Caco-2 (cell line): Measurements from ENCODE around the gene TBXT. TPM values are rescaled to one million over a fixed set of nuclear protein-coding genes. Genes with fewer than 3 reads are reported as not detected.
A peak's percentile ranks its signal among the peaks of the same experiment; 100 is the strongest.

Experiments used
- Bru-seq: library from RNA; stranded (reverse); fragments of 400-500 nt; gene quantifications from one replicate; lab custom pipeline; 2021; lab: Mats Ljungman, UMichigan
- BruChase-seq, 2 experiments: library from RNA; stranded (reverse); fragments of 400-500 nt; gene quantifications; one replicate each; lab custom pipeline; 2021; lab: Mats Ljungman, UMichigan
- BruUV-seq: library from RNA; stranded (reverse); fragments of 400-500 nt; replicated peaks from 2 replicates; lab custom pipeline; 2021; lab: Mats Ljungman, UMichigan
- CTCF ChIA-PET: fragments of 300-600 bp; sonication (Branson Sonifier 250); formaldehyde crosslinking; loops from one replicate; lab custom pipeline; 2022; ENCODE audit warnings: antibody characterized with exemption; lab: Charles Lee
- POLR2A ChIA-PET: fragments of 300-600 bp; sonication (Branson Sonifier 250); formaldehyde crosslinking; loops from one replicate; lab custom pipeline; 2022; ENCODE audit warnings: antibody characterized with exemption; lab: Charles Lee
- DNase-seq, 2 experiments: peaks; one replicate each; pipeline versions ENCODE4 v3.0.0 to v3.0.0-alpha.2; 2020 to 2022
- H3K27me3 ChIP-seq: replicated peaks from 2 replicates; pipeline ENCODE4 v1.6.0; 2011; ENCODE audit warnings: low read length; ENCODE audit not compliant: control insufficient read depth, insufficient read depth
- H3K36me3 ChIP-seq: 2 replicates; pipeline ENCODE4 v1.5.1; 2011; ENCODE audit warnings: low read length; ENCODE audit not compliant: control insufficient read depth, insufficient read depth
- H3K4me1 ChIP-seq: fragments of 250-450 bp; sonication (Bioruptor Pico); 2 replicates; pipeline ENCODE4 v1.5.1; 2020; ENCODE audit warnings: mild to moderate bottlenecking
- H3K4me3 ChIP-seq: 2 replicates; pipeline ENCODE4 v1.5.1; 2011; ENCODE audit warnings: low read depth, mild to moderate bottlenecking, control low read depth, low read length
- H3K9me3 ChIP-seq: fragments of 250-450 bp; sonication (Bioruptor Pico); 2 replicates; pipeline ENCODE4 v1.5.1; 2020; ENCODE audit warnings: mild to moderate bottlenecking, moderate library complexity
- H3K27ac Mint-ChIP-seq: one replicate; pipeline ENCODE4 v1.8.0; 2022; ENCODE audit warnings: mixed read lengths; ENCODE audit not compliant: unreplicated experiment
- H3K27me3 Mint-ChIP-seq: one replicate; pipeline ENCODE4 v1.8.0; 2022; ENCODE audit warnings: mixed read lengths; ENCODE audit not compliant: insufficient read depth, unreplicated experiment
- H3K36me3 Mint-ChIP-seq: one replicate; pipeline ENCODE4 v1.8.0; 2022; ENCODE audit warnings: mild to moderate bottlenecking, mixed read lengths; ENCODE audit not compliant: insufficient read depth, unreplicated experiment
- H3K4me1 Mint-ChIP-seq: one replicate; pipeline ENCODE4 v1.8.0; 2022; ENCODE audit warnings: low read depth, mixed read lengths; ENCODE audit not compliant: unreplicated experiment
- H3K4me3 Mint-ChIP-seq: one replicate; pipeline ENCODE4 v1.8.0; 2022; ENCODE audit warnings: mild to moderate bottlenecking, moderate library complexity, mixed read lengths; ENCODE audit not compliant: unreplicated experiment
- H3K9me3 Mint-ChIP-seq: one replicate; pipeline ENCODE4 v1.8.0; 2022; ENCODE audit warnings: mixed read lengths; ENCODE audit not compliant: unreplicated experiment
- intact Hi-C: fragments of 100-400 bp; cut with micrococcal nuclease; formaldehyde crosslinking; loops from one replicate; pipeline ENCODE4 v1.10.0; 2022; ENCODE audit not compliant: unreplicated experiment
- long read RNA-seq: library from polyadenylated mRNA; stranded (forward); transcript quantifications from one replicate; pipeline ENCODE4 v2.0.0, GENCODE V29; 2022
- total RNA-seq: library from RNA; stranded (reverse); gene quantifications from 2 replicates; pipeline ENCODE4 v1.2.3, GENCODE V29; 2022
- TF ChIP-seq, protein P1 (sequence below), 2 experiments: fragments of 200-600 bp in 1 of 2; IDR thresholded peaks; 1 replicate in 1 of 2; 2 replicates in 1 of 2; pipeline versions ENCODE4 v1.5.1 to v1.8.0; 2011 to 2022; ENCODE audit warnings: antibody characterized with exemption in 1 of 2, control low read depth in 1 of 2, inconsistent platforms in 1 of 2, low read depth in 1 of 2, low read length in 1 of 2, mild to moderate bottlenecking in 1 of 2, moderate library complexity in 1 of 2; ENCODE audit not compliant: insufficient read depth in 1 of 2, severe bottlenecking in 1 of 2, unreplicated experiment in 1 of 2

TBXT gene, protein sequence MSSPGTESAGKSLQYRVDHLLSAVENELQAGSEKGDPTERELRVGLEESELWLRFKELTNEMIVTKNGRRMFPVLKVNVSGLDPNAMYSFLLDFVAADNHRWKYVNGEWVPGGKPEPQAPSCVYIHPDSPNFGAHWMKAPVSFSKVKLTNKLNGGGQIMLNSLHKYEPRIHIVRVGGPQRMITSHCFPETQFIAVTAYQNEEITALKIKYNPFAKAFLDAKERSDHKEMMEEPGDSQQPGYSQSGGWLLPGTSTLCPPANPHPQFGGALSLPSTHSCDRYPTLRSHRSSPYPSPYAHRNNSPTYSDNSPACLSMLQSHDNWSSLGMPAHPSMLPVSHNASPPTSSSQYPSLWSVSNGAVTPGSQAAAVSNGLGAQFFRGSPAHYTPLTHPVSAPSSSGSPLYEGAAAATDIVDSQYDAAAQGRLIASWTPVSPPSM
- total RNA-seq (not detected in 2 replicates), Bru-seq, nascent RNA (not detected), BruChase-seq, experiment 1, labeled RNA remaining after a 2-hour chase (not detected), BruChase-seq, experiment 2, labeled RNA remaining after a 6-hour chase (percentile 4 among the genes with signal in this experiment)
- long read RNA-seq, result 0 reads

DNA sequence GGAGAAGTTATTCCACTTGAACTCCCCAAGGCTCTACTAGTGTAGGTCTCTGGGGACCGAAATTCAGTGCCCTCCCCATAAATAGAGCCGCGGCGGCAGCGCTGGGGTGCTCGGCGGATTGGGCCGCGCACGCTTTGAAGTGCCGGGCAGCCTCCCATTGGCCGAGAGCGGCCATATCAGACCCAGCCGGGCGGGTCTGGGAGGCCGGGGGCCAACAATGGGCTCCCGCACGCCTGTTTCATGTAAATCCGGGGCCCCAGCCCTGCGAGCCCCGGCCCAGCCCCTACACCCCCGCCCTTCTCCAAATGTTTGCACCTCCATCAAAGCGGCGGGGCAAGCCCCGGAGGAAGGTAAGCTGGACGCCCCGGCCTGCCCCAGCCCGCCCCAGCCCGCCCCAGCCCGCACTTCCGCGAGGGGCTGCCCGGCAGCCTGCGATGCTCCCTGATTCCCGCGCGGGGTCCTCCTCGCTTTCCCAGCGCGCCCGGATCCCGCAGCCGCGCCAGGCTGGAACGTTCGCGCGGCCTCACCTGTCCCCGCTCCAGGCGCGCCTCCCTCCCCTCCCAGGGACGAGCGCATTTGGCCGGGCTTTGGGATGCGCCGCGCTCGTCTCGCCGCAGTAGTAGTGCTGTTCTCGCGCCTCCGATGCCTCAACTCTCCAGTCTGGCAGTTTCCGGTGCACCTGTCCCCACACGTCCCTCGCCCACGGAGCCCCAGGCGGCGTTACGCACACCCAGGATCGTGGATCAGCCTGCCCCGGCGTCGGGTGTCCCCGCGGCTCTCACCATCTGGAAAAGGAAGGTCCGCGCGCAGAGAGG, at the start of gene TBXT:
Gene TBXT (minus strand): TSS at position 51 of the 815 bp plus-strand sequence. CDS start 260 bp downstream, outside the sequence.
- CTCF ChIA-PET, result no interaction called here
- Mint-ChIP-seq H3K4me3 (peak within 1 kb of the TSS; percentile 75), H3K36me3 (no peaks in the 10 kb centered on the region), H3K4me1 (no peaks in the 10 kb centered on the region), H3K27me3 (peaks cover 19% of the 10 kb centered on the region), H3K9me3 (no peaks in the 10 kb centered on the region), H3K27ac (no peak within 1 kb of the TSS)
- Histone ChIP-seq H3K4me1 (no peaks in the 10 kb centered on the region), H3K36me3 (no peaks in the 10 kb centered on the region), H3K9me3 (no peaks in the 10 kb centered on the region), H3K4me3 (peak within 1 kb of the TSS; percentile 25), H3K27me3 (no peaks in the 10 kb centered on the region; the same call in 1 of the 2 replicates)
- no TSS peak for BruUV-seq
- DNase-seq, result peak in 1 of 2 experiments; percentile 28
- intact Hi-C loops, result no loop called here
- POLR2A ChIA-PET, result no interaction called here
- TF ChIP-seq, protein P1, sequence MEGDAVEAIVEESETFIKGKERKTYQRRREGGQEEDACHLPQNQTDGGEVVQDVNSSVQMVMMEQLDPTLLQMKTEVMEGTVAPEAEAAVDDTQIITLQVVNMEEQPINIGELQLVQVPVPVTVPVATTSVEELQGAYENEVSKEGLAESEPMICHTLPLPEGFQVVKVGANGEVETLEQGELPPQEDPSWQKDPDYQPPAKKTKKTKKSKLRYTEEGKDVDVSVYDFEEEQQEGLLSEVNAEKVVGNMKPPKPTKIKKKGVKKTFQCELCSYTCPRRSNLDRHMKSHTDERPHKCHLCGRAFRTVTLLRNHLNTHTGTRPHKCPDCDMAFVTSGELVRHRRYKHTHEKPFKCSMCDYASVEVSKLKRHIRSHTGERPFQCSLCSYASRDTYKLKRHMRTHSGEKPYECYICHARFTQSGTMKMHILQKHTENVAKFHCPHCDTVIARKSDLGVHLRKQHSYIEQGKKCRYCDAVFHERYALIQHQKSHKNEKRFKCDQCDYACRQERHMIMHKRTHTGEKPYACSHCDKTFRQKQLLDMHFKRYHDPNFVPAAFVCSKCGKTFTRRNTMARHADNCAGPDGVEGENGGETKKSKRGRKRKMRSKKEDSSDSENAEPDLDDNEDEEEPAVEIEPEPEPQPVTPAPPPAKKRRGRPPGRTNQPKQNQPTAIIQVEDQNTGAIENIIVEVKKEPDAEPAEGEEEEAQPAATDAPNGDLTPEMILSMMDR (IDR thresholded peaks at IDR 0.05; ENCODE audit: insufficient read depth in 1 of 2, low read depth in 1 of 2, low read length in 1 of 2, severe bottlenecking in 1 of 2, unreplicated experiment in 1 of 2), result no peak

DNA sequence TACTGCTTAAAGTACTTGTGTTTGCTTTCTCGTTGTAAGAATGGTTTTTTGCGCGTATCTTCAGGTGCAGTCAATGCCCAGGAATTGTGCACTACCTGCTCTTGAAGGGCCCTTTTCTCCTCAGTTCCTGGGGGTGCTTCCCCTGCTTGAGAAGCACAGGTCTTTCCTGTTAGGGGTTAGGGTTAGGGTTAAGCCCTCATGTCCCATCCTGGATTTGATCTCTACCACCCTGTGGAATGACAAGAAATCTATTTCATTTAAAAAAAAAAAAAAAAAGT, 39.6 kb upstream of the TBXT start:
- BruUV-seq, result no TSS peak
- no peaks in the 10 kb centered on the region for H3K9me3 Mint-ChIP-seq
- H3K4me3 ChIP-seq, result no peak overlapping the region
- no peaks in the 10 kb centered on the region for H3K4me1 Mint-ChIP-seq
- no peaks in the 10 kb centered on the region for H3K27me3 ChIP-seq
- ChIA-PET CTCF (no interaction called here), POLR2A (no interaction called here)
- DNase-seq, result no peak
- H3K27me3 Mint-ChIP-seq, result peaks cover 6% of the 10 kb centered on the region
- no peak overlapping the region for H3K4me3 Mint-ChIP-seq
- H3K36me3 ChIP-seq, result no peaks in the 10 kb centered on the region
- TF ChIP-seq, protein P1 (IDR thresholded peaks at IDR 0.05; ENCODE audit: insufficient read depth in 1 of 2, low read depth in 1 of 2, low read length in 1 of 2, severe bottlenecking in 1 of 2, unreplicated experiment in 1 of 2), result no peak
- no peaks in the 10 kb centered on the region for H3K36me3 Mint-ChIP-seq
- H3K27ac Mint-ChIP-seq, result no peak overlapping the region
- H3K4me1 ChIP-seq, result no peaks in the 10 kb centered on the region
- H3K9me3 ChIP-seq, result no peaks in the 10 kb centered on the region
- intact Hi-C loops, result no loop called here

DNA sequence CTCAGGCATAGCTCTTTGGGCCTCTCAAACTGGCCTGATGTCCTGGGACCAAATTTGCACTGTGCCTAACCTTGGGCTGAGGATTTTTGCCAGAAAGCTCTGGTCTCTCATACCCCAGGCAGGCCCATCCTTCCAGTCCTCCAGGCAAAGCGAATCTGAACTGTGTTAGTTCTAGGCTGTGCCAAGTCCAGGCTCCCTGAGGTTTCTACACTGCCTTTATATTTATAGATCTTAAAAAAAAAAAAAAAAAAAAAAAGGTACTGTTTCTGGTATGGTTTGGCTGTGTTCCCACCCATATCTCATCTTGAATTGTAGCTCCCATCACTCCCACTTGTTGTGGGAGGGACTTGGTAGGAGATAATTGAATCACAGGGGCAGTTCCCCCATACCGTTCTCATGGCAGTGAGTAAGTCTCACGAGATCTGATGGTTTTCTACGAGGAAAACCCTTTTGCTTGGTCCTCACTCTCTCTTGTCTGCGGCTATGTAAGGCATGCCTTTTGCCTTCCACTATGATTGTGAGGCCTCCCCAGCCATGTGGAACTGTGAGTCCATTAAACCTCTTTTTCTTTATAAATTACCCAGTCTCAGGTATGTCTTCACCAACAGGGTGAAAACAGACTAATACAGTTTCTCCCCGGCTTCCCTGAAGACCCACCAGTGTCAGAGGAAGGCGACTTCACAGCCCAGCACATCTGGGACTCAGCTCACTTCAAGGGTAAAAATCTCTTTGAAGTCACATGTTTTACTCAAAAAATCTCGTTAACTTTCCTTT, 39.0 kb upstream of the TBXT start:
- CTCF ChIA-PET, result no interaction called here
- Mint-ChIP-seq H3K36me3 (no peaks in the 10 kb centered on the region), H3K27ac (no peak overlapping the region), H3K4me3 (no peak overlapping the region), H3K9me3 (no peaks in the 10 kb centered on the region), H3K4me1 (no peaks in the 10 kb centered on the region), H3K27me3 (peaks cover 6% of the 10 kb centered on the region)
- DNase-seq, result no peak
- H3K9me3 ChIP-seq, result no peaks in the 10 kb centered on the region
- no peaks in the 10 kb centered on the region for H3K36me3 ChIP-seq
- no peaks in the 10 kb centered on the region for H3K27me3 ChIP-seq
- no TSS peak for BruUV-seq
- H3K4me3 ChIP-seq, result no peak overlapping the region
- intact Hi-C loops, result no loop called here
- TF ChIP-seq, protein P1 (IDR thresholded peaks at IDR 0.05; ENCODE audit: insufficient read depth in 1 of 2, low read depth in 1 of 2, low read length in 1 of 2, severe bottlenecking in 1 of 2, unreplicated experiment in 1 of 2), result no peak
- POLR2A ChIA-PET, result no interaction called here
- H3K4me1 ChIP-seq, result no peaks in the 10 kb centered on the region
